ENCODE data around the gene SLC25A15.
"Not testable (repeated sequence)": the region's sequence is repeated elsewhere in the genome, so short reads cannot be mapped to it uniquely, and the experiment has no call there.

Gene SLC25A15

DNA sequence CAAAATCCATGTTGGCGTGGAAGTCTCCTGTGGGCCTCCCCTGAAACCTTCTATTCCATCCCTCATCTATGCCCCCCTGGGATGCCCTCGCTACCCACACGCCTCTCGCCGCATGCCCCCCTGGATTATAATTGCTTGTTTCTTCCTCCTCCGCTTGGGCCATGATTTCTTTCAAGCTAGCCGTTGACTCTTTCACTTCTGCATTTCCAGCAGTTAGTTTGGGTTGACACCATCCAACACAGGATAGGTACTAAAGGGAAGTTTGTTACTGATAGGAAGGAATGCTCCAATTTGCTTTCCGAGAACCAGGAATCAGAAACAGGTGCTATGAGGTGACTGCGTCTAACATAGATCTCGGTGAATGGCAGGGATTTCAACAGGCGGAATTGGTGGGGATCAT, 7.7 kb upstream of the SLC25A15 start:
- DNase-seq (ENCODE audit: low read depth in 2 of 2): no peak

DNA sequence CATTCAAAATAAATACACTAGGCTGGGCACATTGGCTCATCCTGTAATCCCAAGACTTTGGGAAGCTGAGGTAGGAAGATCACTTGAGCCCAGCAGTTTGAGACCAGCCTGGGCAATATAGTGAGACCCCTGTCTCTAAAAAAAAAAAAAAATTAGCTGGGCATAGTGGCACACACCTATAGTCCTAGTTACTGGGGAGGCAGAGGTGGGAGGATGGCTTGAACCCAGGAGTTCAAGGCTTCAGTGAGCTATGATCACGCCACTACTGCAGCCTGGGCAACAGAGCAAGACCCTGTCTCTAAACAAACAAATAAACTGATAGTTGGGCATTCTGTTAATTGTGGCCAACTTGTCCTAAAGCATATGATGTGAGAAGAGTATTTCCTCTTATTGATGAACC, 6.4 kb upstream of the SLC25A15 start:
- not testable (repeated sequence) for DNase-seq (ENCODE audit: low read depth in 2 of 2)

DNA sequence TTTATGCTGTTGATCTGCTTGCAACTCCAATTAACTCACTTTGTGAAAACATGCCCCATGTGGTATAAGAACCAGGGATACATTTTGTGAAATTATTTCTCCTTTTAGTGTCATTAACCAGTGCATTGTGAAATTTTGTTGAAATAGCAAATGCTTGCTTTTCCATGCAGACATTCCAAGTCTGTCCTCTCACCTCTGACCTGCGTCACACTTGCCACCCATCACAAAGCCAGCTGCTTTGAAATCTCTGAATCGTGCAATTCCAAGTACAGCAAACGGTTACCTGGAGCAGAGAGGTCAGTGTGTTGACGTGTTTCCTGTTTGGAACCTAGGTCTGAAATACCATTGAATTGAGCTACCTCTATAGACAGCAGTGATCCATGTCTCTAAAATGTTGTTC, 4.9 kb upstream of the SLC25A15 start:
- no peak for DNase-seq (ENCODE audit: low read depth in 2 of 2)

DNA sequence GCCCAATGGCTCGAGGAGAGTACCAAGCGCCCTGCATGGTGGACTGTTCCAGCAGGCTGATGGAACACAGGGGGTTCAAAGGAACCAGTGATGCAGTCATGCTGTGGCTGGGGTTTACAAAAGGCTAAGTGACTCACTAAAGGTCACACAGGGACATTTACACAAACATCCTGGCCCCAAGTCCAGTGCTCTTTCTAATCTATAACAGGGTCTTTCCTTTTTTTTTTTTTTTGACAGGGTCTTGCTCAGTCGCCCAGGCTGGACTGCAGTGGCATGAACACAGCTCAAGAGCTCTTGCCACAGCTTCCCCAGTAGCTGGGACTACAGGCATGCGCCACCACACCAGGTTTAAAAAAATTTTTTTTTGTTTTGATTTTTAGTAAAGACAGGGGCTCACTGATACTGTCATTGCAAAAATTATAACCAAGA, 2.8 kb upstream of the SLC25A15 start:
- no peak for DNase-seq (ENCODE audit: low read depth in 2 of 2)

DNA sequence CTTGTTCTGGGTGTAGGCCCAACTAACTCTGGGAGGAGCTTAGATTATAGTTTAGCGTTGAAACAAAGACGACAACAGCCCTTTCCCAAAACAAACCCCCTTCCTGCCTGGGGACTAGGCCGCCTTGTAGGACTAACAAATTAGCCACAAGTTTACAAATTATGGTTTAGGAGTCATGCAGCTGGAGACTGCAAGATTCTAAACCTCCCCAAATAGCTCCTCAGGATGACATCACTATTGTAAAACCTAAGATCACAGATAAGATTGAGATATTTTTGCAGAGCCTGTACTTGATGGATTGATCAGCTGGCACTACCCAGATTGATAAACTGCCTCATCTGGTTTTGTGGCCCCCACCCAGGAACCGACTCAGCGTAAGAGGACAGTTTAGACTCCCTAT, 2.3 kb upstream of the SLC25A15 start:
- DNase-seq (ENCODE audit: low read depth in 2 of 2): no peak

DNA sequence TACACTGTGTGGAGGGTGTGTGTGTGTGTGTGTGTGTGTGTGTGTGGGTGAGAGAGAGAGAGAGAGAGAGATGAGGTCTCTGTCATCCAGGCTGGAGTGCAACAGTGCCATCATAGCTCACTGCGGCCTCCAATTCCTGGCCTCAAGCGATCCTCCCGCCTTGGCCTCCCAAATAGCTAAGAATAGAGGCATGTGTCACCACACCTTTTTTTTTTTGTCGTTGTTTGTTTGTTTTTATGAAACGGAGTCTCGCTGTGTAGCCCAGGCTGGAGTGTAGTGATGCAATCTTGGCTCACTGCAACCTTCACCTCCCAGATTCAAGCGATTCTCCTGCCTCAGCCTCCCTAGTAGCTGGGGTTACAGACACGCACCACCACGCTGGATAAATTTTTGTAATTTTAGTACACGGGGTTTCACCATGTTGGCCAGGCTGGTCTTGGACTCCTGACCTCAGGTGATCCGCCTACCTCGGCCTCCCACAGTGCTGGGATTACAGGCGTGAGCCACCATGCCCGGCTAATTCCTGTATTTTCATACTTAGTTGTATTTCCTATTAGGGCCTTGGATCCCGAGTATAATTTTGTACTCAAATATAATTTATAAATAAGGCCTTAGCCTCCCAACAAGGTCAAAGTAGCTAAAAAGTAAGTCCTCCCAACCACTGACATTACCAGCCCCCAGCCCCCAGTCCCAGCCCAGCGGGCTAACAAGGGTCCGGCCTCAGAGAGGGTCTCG, 704 bp upstream of the SLC25A15 start:
- DNase-seq (ENCODE audit: low read depth in 2 of 2): not testable (repeated sequence)

DNA sequence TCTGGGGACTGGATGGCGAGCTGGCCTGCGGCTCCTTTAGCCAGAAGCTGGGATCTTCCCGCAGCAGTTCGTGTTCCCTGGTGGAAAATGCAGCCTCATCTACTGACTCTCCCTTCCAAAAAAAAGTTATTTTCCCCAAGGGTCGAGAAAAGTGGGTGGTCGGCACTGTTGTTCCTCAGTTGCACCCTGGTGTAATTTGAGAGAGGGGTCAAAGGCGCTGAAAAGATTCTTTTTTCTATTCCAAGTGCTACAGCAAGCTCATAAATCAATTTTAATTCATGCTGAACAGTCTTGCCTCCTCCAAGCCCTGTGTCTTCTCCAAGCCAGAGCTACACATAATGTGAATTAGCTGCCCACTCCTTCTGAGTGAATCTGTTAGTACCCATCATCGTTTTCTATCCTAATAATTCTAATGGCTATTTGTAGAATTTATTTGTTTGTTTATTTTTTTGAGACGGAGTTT, 774 bp downstream of the SLC25A15 start:
- no peak for DNase-seq (ENCODE audit: low read depth in 2 of 2)

DNA sequence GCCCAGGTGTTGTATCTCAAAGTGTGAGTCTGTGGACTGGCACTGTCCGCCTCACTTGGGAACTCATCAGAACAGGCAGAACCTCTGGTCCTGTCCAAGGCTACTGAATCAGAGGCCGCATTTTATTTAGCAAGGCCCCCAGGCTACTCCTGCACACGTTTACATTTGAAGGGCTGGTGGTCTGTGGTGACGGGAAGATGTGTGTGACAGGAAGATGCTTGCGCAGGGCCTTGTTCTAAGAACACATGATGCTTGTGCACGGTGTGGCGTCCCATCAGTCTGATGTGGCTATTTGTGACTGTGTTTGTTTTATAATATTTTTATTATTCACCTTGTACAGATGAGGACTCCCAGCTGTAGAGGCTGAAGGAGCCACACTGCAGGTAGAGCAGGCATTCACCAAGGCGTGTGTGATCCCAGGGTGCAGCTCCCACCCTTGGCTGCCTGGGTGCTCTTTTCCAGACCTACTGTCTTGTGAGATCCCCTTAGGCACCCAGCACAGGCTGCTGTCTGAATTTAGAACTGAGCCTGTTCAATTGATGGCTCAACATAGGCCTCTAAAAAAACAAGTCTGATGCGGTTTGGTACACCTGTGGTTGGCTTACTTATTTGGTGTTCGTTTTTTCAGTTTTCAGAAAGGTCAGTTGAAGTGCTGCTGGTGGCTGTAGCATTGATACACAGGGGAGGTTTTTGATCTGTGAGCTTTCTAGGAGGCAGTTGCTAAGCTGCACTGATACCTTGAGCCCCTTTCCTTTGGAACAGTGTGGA, 3.1 kb downstream of the SLC25A15 start:
- DNase-seq (ENCODE audit: low read depth in 2 of 2): no peak

DNA sequence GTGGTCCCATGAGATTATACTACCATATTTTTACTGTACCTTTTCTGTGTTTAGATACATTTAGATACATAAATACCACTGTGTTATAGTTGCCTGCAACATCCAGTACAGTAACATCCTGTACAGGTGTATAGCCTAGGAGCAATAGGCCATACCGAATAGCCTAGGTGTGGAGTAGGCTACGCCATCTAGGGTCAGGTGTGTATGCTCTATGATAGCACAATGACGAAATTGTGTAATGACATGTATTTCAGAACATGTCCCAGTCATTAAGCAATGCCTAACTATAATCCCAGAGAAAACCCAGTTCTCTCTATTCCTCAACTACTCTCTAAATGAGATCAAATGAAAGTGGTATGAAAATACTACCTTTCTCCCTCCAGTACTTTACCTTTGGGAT, 3.9 kb downstream of the SLC25A15 start:
- DNase-seq (ENCODE audit: low read depth in 2 of 2): no peak

DNA sequence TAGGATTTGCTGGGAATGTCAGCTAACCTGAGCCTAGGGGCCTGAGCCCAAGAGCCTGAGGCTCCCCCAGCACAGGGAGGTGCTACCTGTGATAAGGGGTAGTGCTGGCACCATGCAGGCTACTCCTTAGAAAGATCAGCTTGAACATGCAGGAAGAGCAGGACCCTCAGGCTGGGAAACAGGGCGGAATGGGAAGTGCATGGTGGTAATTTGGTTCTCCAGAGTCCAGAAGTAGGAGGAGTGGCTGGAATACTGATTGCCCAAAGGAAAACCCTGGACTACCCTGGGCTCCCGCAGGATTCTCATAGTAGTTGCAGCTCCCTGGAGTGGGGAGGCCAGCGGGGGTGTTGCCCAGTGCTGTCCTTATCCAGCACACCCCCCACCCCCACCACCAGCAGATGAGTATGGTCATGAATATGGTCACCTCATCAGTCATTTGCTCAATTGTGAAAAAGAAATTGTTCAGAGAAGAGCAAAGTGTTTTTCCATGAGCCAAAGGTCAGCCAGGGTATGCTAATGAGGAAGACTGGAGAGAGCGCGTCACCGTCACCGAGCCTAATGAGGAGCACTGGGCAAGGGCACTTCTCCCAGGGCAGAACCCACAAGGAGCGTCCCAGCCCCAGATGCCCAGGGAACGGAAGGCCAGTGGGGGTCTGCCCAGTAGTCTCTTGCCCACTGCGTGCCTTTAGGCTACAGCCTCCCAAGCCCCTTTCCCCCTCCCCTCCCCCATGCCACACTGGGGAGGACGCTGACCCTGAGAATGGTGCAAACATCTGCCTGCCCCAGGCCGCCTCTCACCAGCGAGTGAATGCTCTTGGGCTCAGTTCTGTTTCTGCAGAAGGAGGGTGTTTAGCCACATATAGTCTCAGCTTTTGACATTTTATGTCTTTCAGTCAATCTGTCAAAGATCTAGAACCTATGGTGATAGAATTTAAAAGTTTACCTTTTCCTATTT, 5.3 kb downstream of the SLC25A15 start:
- DNase-seq (ENCODE audit: low read depth in 2 of 2): no peak

DNA sequence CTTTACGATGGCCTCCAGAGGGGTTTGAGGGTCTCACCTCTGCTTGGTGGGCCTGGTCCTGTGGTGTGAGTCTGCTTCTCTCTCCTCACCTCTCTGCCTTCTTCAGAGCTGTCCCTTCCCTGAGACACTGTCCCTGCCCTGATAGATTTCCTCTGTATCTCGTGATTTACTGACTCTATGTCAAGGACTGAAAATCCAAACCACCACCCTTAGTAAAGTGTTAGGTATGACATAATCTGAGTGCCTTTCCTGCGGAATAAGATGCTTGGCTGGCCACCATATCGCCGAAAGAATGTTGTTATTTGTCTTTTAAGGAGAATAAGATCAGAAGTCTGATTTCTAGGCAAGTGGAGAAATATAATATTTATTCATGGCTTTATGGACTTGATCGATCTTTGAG, 7.2 kb downstream of the SLC25A15 start:
- no peak for DNase-seq (ENCODE audit: low read depth in 2 of 2)

DNA sequence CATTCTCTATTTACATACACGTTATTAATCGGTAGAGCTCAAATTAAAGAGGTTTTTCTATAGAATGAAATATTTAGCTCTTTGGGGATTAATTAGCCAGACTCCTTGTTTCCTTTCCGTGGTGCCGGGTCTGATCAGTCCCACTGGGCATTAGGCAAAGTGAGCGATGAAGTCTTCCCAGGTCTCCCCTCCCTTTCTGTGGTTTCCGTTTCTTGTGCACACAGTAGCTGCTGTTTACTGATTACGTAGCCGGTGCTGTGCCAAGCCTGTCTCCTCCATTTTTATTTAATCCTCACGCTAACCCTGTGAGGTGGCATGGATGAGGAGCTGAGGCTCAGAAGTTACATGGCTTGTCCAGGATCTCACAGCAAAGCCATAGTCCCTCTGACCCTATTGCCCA, 9.0 kb downstream of the SLC25A15 start:
- no peak for DNase-seq (ENCODE audit: low read depth in 2 of 2)

DNA sequence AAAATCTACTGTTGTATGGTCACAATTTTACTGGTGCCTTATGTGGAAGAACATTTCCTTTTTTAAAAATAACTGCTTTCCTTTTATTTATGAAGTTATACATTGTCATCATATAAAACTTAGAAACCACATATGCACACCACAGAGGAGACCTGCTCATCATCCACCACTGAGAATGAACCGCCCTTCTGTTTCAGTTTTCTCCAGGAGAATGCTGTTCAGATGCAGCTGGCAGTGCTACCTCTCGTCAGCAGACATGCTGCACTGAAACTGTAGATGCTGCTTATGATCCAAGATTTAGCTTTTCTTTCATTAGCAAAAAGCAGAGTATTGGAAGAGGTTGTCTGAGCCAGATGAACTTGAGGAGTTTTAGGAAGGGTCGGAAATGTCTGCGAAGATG, 10.1 kb downstream of the SLC25A15 start:
- no peak for DNase-seq (ENCODE audit: low read depth in 2 of 2)

DNA sequence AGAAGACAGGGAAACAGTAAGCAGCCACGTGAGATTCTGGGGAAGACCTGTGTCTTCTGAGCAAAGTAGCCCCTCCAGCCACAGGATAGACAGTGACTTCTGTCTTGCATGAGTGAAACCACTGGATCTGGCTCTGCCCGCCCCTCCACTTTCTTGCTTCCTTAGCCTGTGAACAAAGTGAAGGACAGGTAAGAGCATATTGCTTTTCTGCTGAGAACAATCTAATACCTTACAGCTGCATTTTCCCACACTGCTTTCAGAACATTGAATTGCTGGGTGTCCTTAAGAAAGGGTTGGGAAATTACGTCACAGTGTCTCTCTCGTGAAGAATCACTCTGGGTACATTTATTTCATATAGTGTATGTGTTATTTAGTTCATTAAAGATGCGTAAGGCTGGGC, 11.1 kb downstream of the SLC25A15 start:
- DNase-seq (ENCODE audit: low read depth in 2 of 2): no peak

DNA sequence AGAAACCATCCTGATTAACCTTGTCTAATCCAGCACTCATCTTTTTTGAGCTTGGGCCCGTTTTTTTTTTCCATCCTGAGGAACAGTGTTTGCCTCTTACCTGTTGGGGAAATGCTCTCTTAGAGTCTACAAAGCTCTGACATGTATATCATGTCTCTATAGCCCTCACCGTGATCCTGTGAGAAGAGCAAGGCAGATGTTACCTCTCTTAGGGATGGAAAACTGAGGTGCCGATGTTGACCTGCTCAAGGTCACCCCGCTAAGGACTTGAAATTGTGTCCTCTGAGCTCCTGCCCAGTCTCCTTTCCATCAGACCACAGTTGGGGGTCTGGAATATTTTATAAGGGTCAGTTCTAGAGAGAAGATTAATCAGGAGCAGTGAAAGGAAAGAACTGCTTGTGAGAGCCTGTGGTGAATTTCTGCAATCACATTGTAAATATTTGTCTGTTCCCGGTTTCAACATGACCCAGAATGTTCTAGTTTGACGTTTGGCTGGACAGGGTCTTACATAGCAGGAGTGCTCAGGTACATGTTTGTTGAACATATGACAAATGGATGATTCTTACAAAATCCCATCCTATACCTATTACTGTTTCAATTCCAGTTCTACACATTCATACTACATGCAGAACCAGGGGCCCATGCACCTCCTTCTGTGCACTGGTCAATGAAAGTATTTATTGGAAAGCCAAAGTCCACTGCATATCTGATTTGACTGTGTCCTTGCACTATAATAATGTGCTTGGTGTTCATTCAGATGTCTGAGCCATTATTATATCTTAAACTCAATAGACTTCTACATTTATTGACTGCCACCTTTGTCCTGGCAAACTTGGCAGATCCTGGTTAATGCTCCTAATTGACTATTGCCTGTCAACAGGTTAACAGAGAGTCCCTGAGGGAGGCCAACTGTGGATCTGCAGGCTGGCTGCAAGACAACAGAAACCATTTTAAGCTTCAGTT, 12.1 kb downstream of the SLC25A15 start:
- DNase-seq (ENCODE audit: low read depth in 2 of 2): no peak

DNA sequence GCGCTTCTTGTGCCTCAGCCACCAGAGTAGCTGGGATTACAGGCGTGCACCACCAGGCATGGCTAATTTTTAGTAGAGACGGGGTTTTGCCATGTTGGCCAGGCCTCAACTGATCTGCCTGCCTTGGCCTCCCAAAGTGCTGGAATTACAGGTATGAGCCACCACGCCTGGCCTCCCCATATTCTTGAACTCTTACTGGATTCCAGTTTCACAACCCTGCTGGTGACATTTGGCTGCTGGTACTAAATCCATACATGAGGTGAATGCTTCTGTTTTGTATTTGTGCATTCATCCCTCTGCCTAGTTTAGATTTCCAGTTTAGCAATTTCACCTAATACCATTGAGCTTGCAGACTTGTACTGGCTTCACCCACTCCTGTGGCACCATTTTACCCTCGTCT, 13.9 kb downstream of the SLC25A15 start:
- no peak for DNase-seq (ENCODE audit: low read depth in 2 of 2)

DNA sequence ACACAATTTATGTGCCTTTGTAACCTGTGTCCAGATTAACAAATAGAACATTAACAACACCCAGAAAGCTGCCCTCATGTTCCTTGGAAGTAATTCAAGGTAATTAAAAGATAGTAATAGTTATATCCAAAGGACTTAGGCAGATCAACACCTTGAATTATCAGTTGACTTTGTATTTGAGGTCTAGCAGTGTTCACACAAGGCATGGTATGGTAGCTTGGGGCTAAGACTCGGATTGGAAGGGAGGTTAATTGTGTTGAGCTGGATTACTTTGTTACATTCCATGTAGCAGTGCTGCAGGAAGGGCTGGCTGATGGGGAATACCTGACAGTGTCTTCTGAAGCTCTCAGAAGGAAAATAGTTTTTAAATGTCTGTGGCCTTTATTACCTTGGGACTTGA, 16.8 kb downstream of the SLC25A15 start:
- no peak for DNase-seq (ENCODE audit: low read depth in 2 of 2)

DNA sequence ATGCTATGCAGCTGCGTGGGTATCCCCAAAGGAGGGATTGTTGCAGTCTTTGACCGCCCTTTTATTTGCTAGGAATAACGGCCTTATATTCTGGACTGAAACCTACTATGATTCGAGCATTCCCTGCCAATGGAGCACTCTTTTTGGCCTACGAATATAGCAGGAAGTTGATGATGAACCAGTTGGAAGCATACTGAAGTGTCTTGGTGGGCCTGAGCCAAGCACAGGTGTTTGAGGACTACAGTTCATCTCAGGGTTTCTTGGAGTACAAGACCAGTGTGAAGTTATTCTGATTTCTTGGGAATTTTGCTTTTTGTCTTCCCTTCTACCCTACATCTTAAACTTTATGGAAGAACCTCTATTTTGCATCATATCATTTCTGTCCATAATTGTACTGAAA, 20.1 kb downstream of the SLC25A15 start:
- DNase-seq (ENCODE audit: low read depth in 2 of 2): no peak

DNA sequence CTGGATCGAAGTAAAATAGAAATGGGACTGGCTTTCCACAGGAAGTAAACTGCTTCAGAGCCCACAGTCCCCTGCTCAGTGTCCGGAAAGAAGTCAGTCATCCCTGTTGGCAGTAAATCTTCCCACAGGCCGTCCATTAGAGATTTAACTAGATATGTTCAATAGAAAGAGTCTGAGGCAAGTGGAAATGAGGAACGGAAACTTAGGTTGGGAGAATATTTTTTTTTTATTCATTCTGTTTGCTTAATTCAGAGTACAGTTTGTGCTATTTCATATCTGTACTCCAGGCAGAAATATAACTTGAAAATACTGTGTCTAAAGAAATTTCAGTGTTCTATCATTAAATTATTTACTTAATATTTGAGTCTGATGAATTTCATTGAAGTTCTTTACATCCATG, 22.7 kb downstream of the SLC25A15 start:
- no peak for DNase-seq (ENCODE audit: low read depth in 2 of 2)

DNA sequence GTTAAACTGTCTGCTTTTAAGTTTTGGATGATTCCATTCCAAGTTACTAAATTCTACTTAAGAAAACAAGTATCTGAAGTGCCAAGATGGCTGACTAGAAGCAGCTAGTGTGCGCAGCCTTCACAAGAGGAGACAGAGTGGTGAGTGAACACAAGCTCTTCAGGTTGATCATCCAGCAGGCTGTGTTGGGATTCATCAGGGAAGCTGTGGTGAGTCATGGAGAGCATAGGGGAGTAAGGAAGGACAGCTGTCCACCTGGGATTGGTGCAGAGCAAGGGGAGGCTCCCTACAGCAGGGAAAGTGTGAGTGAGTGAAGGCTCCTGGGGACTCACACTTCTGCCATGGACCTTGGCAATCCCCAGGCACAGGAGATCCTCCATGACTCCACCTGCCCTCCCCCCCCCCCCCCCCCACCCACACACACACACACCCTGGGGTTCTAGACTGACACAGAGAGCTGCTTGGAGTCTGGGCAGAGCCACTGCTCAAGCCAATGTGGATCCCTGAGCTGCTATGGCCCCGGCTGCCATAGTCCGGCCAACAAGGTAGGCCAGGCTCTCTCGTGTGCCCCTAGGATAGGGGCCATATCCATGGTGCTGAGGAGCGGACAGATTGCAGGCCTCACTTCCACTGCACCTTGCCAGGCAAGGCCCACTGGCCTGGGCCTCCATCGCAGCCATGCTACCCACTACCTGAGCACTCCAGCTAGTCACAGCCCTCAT, 23.5 kb downstream of the SLC25A15 start:
- DNase-seq (ENCODE audit: low read depth in 2 of 2): no peak
